Keratinocyte (primary cell): ENCODE results near the gene HSPBP1. TPM values are rescaled to one million over a fixed set of nuclear protein-coding genes. Genes with fewer than 3 reads are reported as not detected.

Experiments
- DNase-seq: peaks from one replicate; pipeline ENCODE4 v3.0.0-alpha.2; 2011; ENCODE audit warnings: low read depth, missing footprints, low spot score
- FAIRE-seq: peaks from 2 replicates; lab custom pipeline; 2011; peaks lifted over from hg19 to GRCh38; lab: Jason Lieb, UNC
- H2AFZ ChIP-seq: 2 replicates; pipeline ENCODE4 v1.6.0; 2012; ENCODE audit warnings: low read length, control low read depth, inconsistent platforms; ENCODE audit not compliant: control insufficient read depth
- H3K27ac ChIP-seq: 2 replicates; pipeline ENCODE4 v1.5.1; 2011; ENCODE audit warnings: low read length; ENCODE audit not compliant: control insufficient read depth, insufficient read depth
- H3K27me3 ChIP-seq: 3 replicates; pipeline ENCODE4 v1.6.0; 2011; ENCODE audit warnings: low read length; ENCODE audit not compliant: control insufficient read depth, insufficient read depth; ENCODE audit errors: extremely low read depth
- H3K36me3 ChIP-seq, 2 experiments: 2 replicates in 1 of 2; 3 replicates in 1 of 2; pipeline ENCODE4 v1.5.1; 2011; ENCODE audit warnings: low read length in 2 of 2, mild to moderate bottlenecking in 1 of 2; ENCODE audit not compliant: control insufficient read depth in 2 of 2, insufficient read depth in 2 of 2; ENCODE audit errors: extremely low read depth in 1 of 2
- H3K4me1 ChIP-seq: 3 replicates; pipeline ENCODE4 v1.5.1; 2011; ENCODE audit warnings: low read length; ENCODE audit not compliant: control insufficient read depth, insufficient read depth; ENCODE audit errors: extremely low read depth
- H3K4me2 ChIP-seq: 3 replicates; pipeline ENCODE4 v1.6.0; 2011; ENCODE audit warnings: low read depth, low read length; ENCODE audit not compliant: control insufficient read depth, insufficient read depth; ENCODE audit errors: extremely low read depth
- H3K4me3 ChIP-seq, 3 experiments: fragments of 200-600 bp in 1 of 3; sonication (generic) in 1 of 3; 2 replicates in 2 of 3; 3 replicates in 1 of 3; pipeline ENCODE4 v1.5.1; 2011 to 2016; ENCODE audit warnings: low read length in 3 of 3, mild to moderate bottlenecking in 3 of 3, control low read depth in 2 of 3, inconsistent platforms in 1 of 3, low read depth in 1 of 3, mixed read lengths in 1 of 3, mixed run types in 1 of 3, moderate library complexity in 1 of 3; ENCODE audit not compliant: control insufficient read depth in 2 of 3, insufficient read depth in 2 of 3; ENCODE audit errors: extremely low read depth in 1 of 3
- H3K79me2 ChIP-seq: 2 replicates; pipeline ENCODE4 v1.6.0; 2012; ENCODE audit warnings: low read length; ENCODE audit not compliant: control insufficient read depth, insufficient read depth
- H3K9ac ChIP-seq: 3 replicates; pipeline ENCODE4 v1.6.0; 2011; ENCODE audit warnings: low read length; ENCODE audit not compliant: control insufficient read depth, insufficient read depth; ENCODE audit errors: extremely low read depth
- H3K9me1 ChIP-seq: 3 replicates; pipeline ENCODE4 v1.6.0; 2011; ENCODE audit warnings: low read length; ENCODE audit not compliant: control insufficient read depth, insufficient read depth; ENCODE audit errors: extremely low read depth
- H3K9me3 ChIP-seq: 2 replicates; pipeline ENCODE4 v1.5.1; 2012; ENCODE audit warnings: low read depth, low read length; ENCODE audit not compliant: control insufficient read depth
- H4K20me1 ChIP-seq: 3 replicates; pipeline ENCODE4 v1.6.0; 2011; ENCODE audit warnings: low read length; ENCODE audit not compliant: control insufficient read depth, insufficient read depth; ENCODE audit errors: extremely low read depth
- CTCF ChIP-seq, 3 experiments: IDR thresholded peaks in 1 of 3; conservative IDR thresholded peaks in 1 of 3; optimal IDR thresholded peaks in 1 of 3; 2 replicates in 2 of 3; 3 replicates in 1 of 3; pipeline versions ENCODE3 to v1.5.1; 2011; ENCODE audit warnings: low read length in 3 of 3, mild to moderate bottlenecking in 3 of 3, moderate library complexity in 2 of 3, control low read depth in 1 of 3, inconsistent platforms in 1 of 3; ENCODE audit not compliant: insufficient read depth in 2 of 3; ENCODE audit errors: extremely low read depth in 1 of 3
- EZH2 ChIP-seq: IDR thresholded peaks from one replicate; pipeline ENCODE4 v1.6.1; 2012; ENCODE audit warnings: inconsistent platforms, mild to moderate bottlenecking, low read length, moderate library complexity
- dilution Hi-C: fragments of 300-500 bp; cut with MboI; formaldehyde crosslinking; loops from one replicate; pipeline ENCODE4 v1.7.0; 2020; ENCODE audit warnings: low sequenced_read_pairs; ENCODE audit not compliant: extremely low pct_ligation_motif_present
- polyA plus RNA-seq, 5 experiments: library from polyadenylated mRNA; depleted of rRNA in 3 of 5; stranded (reverse) in 3 of 5; stranded (forward) in 1 of 5; unstranded in 1 of 5; fragments of >200 nt; gene quantifications; 1 replicate in 1 of 5; 2 replicates in 3 of 5; 3 replicates in 1 of 5; pipeline versions ENCODE4 v1.2.1 to v1.2.3, GENCODE V29; 2011 to 2012; ENCODE audit warnings: missing spikeins in 2 of 5, low read depth in 1 of 5, low replicate concordance in 1 of 5

HSPBP1 gene
- polyA plus RNA-seq, 1 donor (not counting 4 experiments of a cell fraction or from before 2014, with no cell fraction given) = 20.2 TPM

- peaks cover 9% of the 10 kb centered on the region for H3K4me1 ChIP-seq
- no peak overlapping the region for H2AFZ ChIP-seq
- no peak for TF ChIP-seq EZH2
- no peak for TF ChIP-seq CTCF (optimal IDR thresholded peaks at IDR 0.05 in 1 of 3, IDR thresholded peaks at IDR 0.05 in 1 of 3, conservative IDR thresholded peaks at IDR 0.05 in 1 of 3; ENCODE audit: extremely low read depth in 1 of 3, insufficient read depth in 2 of 3, low read length in 3 of 3)
- H3K9me1 ChIP-seq = no peaks in the 10 kb centered on the region
- H3K27me3 ChIP-seq = no peaks in the 10 kb centered on the region
- H3K4me3 ChIP-seq = no peak overlapping the region
- no peak overlapping the region for H3K4me2 ChIP-seq
- FAIRE-seq = no peak
- H3K9me3 ChIP-seq = no peaks in the 10 kb centered on the region
- no peaks in the 10 kb centered on the region for H4K20me1 ChIP-seq
- H3K9ac ChIP-seq = no peak overlapping the region
- no peak for DNase-seq
- H3K36me3 ChIP-seq = peaks cover 0 to 7% of the 10 kb centered on the region in 2 experiments
- dilution Hi-C loops = no loop called here
- H3K27ac ChIP-seq = no peak overlapping the region
- H3K79me2 ChIP-seq = no peaks in the 10 kb centered on the region
Observed at GRCh38 chr19:55220525-55220924, 59.4 kb downstream of the HSPBP1 start.

- peaks cover 9% of the 10 kb centered on the region for H3K4me1 ChIP-seq
- TF ChIP-seq CTCF (optimal IDR thresholded peaks at IDR 0.05 in 1 of 3, IDR thresholded peaks at IDR 0.05 in 1 of 3, conservative IDR thresholded peaks at IDR 0.05 in 1 of 3; ENCODE audit: extremely low read depth in 1 of 3, insufficient read depth in 2 of 3, low read length in 3 of 3) (peak in 1 of 3 experiments; percentile 6), EZH2 (no peak)
- peak; percentile 99 for DNase-seq
- peak overlapping the region; percentile 64 for H3K27ac ChIP-seq
- H4K20me1 ChIP-seq = no peaks in the 10 kb centered on the region
- peak; percentile 87 for FAIRE-seq
- H3K9me3 ChIP-seq = no peaks in the 10 kb centered on the region
- peak overlapping the region; percentile 65 for H3K9ac ChIP-seq
- no peak overlapping the region for H2AFZ ChIP-seq
- no peaks in the 10 kb centered on the region for H3K27me3 ChIP-seq
- H3K79me2 ChIP-seq = no peaks in the 10 kb centered on the region
- H3K9me1 ChIP-seq = no peaks in the 10 kb centered on the region
- peaks cover 0 to 2% of the 10 kb centered on the region in 2 experiments for H3K36me3 ChIP-seq
- H3K4me3 ChIP-seq = peak overlapping the region; percentile 12 to 66 (median 18)
- dilution Hi-C loops = no loop called here
- H3K4me2 ChIP-seq = peak overlapping the region; percentile 89
Observed at GRCh38 chr19:55216461-55217198, 63.3 kb downstream of the HSPBP1 start.
